A549 (cell line): ENCODE measurements around the gene OR4M1.
"Not testable (repeated sequence)": the region's sequence is repeated elsewhere in the genome, so short reads cannot be mapped to it uniquely, and the experiment has no call there.

Experiments used
- POLR2A ChIP-seq: IDR thresholded peaks from 2 replicates; pipeline ENCODE4 v1.6.1; 2012; ENCODE audit warnings: mild to moderate bottlenecking, low read length
- TF ChIP-seq, protein P1 (sequence below): fragments of >200 bp; sonication (Bioruptor Twin); formaldehyde crosslinking; IDR thresholded peaks from 3 replicates; pipeline ENCODE4 v1.5.1; 2016
- TF ChIP-seq, protein P2 (sequence below): fragments of 150-350 bp; IDR thresholded peaks from 2 replicates; pipeline ENCODE4 v1.6.1; 2014; ENCODE audit warnings: low read depth, mild to moderate bottlenecking, low read length

DNA sequence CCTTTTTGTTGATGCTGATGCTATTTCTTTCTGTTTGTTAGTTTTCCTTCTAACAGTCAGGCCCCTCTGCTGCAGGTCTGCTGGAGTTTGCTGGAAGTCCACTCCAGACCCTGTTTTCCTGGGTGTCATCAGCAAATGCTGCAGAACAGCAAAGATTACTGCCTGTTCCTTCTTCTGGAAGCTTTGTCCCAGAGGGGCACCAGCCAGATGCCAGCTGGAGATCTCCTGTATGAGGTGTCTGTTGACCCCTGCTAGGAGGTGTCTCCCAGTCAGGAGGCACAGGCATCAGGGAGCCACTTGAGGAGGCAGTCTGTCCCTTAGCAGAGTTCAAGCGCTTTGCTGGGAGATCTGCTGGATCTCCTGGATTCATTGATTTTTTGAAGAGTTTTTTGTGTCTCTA lies 46.6 kb downstream of the OR4M1 start:
- TF ChIP-seq, protein P1, sequence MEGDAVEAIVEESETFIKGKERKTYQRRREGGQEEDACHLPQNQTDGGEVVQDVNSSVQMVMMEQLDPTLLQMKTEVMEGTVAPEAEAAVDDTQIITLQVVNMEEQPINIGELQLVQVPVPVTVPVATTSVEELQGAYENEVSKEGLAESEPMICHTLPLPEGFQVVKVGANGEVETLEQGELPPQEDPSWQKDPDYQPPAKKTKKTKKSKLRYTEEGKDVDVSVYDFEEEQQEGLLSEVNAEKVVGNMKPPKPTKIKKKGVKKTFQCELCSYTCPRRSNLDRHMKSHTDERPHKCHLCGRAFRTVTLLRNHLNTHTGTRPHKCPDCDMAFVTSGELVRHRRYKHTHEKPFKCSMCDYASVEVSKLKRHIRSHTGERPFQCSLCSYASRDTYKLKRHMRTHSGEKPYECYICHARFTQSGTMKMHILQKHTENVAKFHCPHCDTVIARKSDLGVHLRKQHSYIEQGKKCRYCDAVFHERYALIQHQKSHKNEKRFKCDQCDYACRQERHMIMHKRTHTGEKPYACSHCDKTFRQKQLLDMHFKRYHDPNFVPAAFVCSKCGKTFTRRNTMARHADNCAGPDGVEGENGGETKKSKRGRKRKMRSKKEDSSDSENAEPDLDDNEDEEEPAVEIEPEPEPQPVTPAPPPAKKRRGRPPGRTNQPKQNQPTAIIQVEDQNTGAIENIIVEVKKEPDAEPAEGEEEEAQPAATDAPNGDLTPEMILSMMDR = not testable (repeated sequence)
- not testable (repeated sequence) for TF ChIP-seq POLR2A
- TF ChIP-seq, protein P2, sequence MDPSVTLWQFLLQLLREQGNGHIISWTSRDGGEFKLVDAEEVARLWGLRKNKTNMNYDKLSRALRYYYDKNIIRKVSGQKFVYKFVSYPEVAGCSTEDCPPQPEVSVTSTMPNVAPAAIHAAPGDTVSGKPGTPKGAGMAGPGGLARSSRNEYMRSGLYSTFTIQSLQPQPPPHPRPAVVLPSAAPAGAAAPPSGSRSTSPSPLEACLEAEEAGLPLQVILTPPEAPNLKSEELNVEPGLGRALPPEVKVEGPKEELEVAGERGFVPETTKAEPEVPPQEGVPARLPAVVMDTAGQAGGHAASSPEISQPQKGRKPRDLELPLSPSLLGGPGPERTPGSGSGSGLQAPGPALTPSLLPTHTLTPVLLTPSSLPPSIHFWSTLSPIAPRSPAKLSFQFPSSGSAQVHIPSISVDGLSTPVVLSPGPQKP = not testable (repeated sequence)
